GM12801 (cell line): ENCODE results near the gene GLP2R.

Experiments used
- TF ChIP-seq, protein P1 (sequence below): IDR thresholded peaks from one replicate; pipeline ENCODE4 v1.5.1; 2011; ENCODE audit warnings: control low read depth; ENCODE audit not compliant: insufficient read length; ENCODE audit errors: extremely low read depth

The GLP2R gene

GRCh38 chr17:9917131-9917530 lies 91.4 kb downstream of the GLP2R start:
- TF ChIP-seq, protein P1, sequence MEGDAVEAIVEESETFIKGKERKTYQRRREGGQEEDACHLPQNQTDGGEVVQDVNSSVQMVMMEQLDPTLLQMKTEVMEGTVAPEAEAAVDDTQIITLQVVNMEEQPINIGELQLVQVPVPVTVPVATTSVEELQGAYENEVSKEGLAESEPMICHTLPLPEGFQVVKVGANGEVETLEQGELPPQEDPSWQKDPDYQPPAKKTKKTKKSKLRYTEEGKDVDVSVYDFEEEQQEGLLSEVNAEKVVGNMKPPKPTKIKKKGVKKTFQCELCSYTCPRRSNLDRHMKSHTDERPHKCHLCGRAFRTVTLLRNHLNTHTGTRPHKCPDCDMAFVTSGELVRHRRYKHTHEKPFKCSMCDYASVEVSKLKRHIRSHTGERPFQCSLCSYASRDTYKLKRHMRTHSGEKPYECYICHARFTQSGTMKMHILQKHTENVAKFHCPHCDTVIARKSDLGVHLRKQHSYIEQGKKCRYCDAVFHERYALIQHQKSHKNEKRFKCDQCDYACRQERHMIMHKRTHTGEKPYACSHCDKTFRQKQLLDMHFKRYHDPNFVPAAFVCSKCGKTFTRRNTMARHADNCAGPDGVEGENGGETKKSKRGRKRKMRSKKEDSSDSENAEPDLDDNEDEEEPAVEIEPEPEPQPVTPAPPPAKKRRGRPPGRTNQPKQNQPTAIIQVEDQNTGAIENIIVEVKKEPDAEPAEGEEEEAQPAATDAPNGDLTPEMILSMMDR: no peak

- TF ChIP-seq, protein P1: no peak
Observed at GRCh38 chr17:9917801-9918200, 92.1 kb downstream of the GLP2R start.

GRCh38 chr17:9918352-9918751 lies 92.6 kb downstream of the GLP2R start:
- TF ChIP-seq, protein P1: no peak

DNA sequence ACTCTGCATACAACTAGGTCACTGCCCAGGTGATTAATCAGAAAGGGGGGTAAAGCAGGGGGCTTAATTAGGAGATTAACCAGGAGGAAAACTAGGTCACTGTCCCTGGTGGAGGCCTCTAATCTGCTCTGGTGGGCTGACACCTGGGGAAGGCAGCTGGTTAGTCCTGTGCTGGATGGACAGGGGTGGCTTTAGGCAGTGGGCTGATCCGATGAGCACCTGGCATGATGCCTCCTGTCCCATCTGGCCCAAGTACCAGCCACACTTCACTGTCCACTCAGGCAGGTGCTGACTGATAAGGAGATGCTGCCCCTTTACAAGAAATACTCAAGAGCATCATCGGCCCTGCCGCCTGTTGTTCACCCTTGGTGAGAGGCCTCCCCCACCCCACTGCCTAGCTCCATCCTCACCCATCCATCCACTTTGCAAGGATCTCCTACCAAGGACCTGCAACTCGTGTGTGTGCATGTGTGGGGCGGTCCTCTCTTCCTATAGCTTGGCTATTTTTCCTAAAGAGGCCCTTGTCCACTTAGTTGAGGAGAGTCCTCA lies 93.2 kb downstream of the GLP2R start:
- TF ChIP-seq, protein P1: no peak

DNA sequence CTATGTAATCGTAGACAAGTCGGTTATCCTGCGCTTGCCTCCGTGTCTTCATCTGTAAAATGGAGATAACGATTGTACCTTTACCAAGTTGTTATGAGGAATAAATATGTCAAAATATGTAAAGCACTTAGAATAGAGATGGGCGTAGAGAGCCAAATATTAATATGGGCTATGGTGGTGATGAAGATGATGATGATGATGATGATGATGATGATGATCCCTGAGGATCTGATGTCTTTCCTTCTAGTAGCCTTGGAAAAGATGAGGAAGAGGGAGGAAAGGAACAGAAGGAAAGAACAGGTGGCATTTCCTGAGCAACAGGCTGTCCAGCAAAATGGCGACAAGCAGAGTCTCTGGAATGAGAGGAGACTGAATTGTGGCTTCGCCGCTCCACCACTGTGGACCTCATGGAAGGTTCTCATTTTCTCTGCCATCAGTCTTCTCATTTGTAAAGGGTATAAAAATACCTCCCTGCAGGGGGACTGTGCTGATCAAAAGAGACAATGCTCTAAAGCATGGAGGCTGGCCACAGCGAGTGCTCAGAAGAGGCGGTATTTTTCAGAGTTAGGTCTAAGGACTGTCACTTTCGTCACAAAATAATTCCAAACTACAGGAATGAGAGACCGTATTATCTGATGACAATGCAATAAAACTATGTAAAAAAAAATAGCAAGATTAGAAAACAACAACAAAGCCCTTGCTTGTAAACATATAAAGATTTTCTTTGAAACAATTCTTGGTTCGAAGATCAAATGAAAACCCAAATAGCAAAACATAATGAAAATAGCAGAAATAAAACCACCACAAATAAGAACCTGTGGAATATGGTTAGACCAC lies 96.5 kb downstream of the GLP2R start:
- TF ChIP-seq, protein P1: no peak

DNA sequence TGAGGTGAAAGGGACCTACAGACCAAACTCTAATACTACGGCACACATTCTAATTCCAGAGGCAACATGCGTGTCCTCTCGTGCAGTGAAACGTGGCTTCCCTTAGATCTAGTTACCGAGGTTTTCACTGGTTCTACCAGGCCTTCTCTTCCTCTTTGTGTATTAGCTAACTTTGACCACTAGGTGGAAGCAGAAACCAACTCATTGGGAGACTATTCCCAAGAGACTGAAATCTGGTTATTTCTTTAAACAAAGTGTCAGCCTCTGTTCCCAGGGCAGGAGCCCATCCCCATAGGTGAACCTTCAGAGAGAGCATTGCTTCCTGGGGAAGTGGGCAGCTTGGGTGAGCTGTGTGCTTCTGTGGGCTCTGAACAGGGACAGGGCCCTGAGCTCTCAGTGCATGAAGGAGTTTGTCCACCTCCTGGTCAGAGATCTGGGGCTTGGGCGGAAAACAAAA lies 99.0 kb downstream of the GLP2R start:
- TF ChIP-seq, protein P1: no peak

- TF ChIP-seq, protein P1: no peak
Observed at GRCh38 chr17:9925457-9925856, 99.7 kb downstream of the GLP2R start.
